ENCODE measurements around the gene PARP2.
"Not testable (repeated sequence)": the region's sequence is repeated elsewhere in the genome, so short reads cannot be mapped to it uniquely, and the experiment has no call there.

The PARP2 gene

GRCh38 chr14:20343092-20343861, at the start of gene PARP2:
Gene PARP2, plus strand, starts transcription at chr14:20343635. Its CDS starts 7 bp downstream, at chr14:20343642.
- DNase-seq (ENCODE audit: low spot score), result peak; percentile 96
- peak; percentile 82 for FAIRE-seq

- FAIRE-seq (no peak), DNase-seq (ENCODE audit: low spot score) (peak; percentile 4)
Measured at GRCh38 chr14:20294636-20295035, 48.8 kb upstream of the PARP2 start.

GRCh38 chr14:20295067-20295466, 48.4 kb upstream of the PARP2 start:
- peak; percentile 73 for FAIRE-seq
- DNase-seq (ENCODE audit: low spot score), result peak; percentile 69

GRCh38 chr14:20302042-20302755, 41.2 kb upstream of the PARP2 start:
- FAIRE-seq (no peak), DNase-seq (ENCODE audit: low spot score) (peak; percentile 15)

- FAIRE-seq, result peak; percentile 43
Measured at GRCh38 chr14:20305265-20306078, 38.0 kb upstream of the PARP2 start, which contains the start of gene TTC5. Gene TTC5, minus strand, starts transcription at chr14:20305951. Its CDS starts 14 bp downstream, at chr14:20305937.

GRCh38 chr14:20306079-20306423, 37.4 kb upstream of the PARP2 start:
- DNase-seq (ENCODE audit: low spot score) (no peak), FAIRE-seq (no peak)

More at GRCh38 chr14:20305265-20306078, 38.0 kb upstream of the PARP2 start, which contains the start of gene TTC5:
- DNase-seq (ENCODE audit: low spot score), result peak; percentile 29

GRCh38 chr14:20314026-20314425, 29.4 kb upstream of the PARP2 start:
- DNase-seq (ENCODE audit: low spot score) (no peak), FAIRE-seq (no peak)

GRCh38 chr14:20317720-20318119, 25.7 kb upstream of the PARP2 start:
- no peak for FAIRE-seq

GRCh38 chr14:20327005-20327869, 16.2 kb upstream of the PARP2 start:
- DNase-seq (ENCODE audit: low spot score) (peak; percentile 43), FAIRE-seq (peak; percentile 79)

More at GRCh38 chr14:20317720-20318119, 25.7 kb upstream of the PARP2 start:
- DNase-seq (ENCODE audit: low spot score), result no peak

GRCh38 chr14:20328705-20329104, 14.7 kb upstream of the PARP2 start:
- no peak for FAIRE-seq
- DNase-seq (ENCODE audit: low spot score), result no peak

- DNase-seq (ENCODE audit: low spot score), result no peak
- no peak for FAIRE-seq
Measured at GRCh38 chr14:20329355-20329754, 14.1 kb upstream of the PARP2 start.

- DNase-seq (ENCODE audit: low spot score) (no peak), FAIRE-seq (no peak)
Measured at GRCh38 chr14:20331053-20331613, 12.3 kb upstream of the PARP2 start.

- FAIRE-seq, result no peak
Measured at GRCh38 chr14:20332431-20332787, 11.0 kb upstream of the PARP2 start.

GRCh38 chr14:20332788-20333493, 10.5 kb upstream of the PARP2 start, which contains the start of gene CCNB1IP1:
Gene CCNB1IP1, minus strand, starts transcription at chr14:20333279. Its CDS starts 16,756 bp downstream, at chr14:20316523.
- DNase-seq (ENCODE audit: low spot score) (peak; percentile 66), FAIRE-seq (peak; percentile 81)

More at GRCh38 chr14:20332431-20332787, 11.0 kb upstream of the PARP2 start:
- no peak for DNase-seq (ENCODE audit: low spot score)

GRCh38 chr14:20333494-20333841, 10.0 kb upstream of the PARP2 start:
- no peak for DNase-seq (ENCODE audit: low spot score)
- no peak for FAIRE-seq

- FAIRE-seq (no peak), DNase-seq (ENCODE audit: low spot score) (no peak)
Measured at GRCh38 chr14:20334017-20334416, 9.4 kb upstream of the PARP2 start.

- not testable (repeated sequence) for FAIRE-seq
Measured at GRCh38 chr14:20341032-20341431, 2.4 kb upstream of the PARP2 start.

GRCh38 chr14:20341646-20342045, 1.8 kb upstream of the PARP2 start:
- FAIRE-seq (no peak), DNase-seq (ENCODE audit: low spot score) (no peak)

More at GRCh38 chr14:20341032-20341431, 2.4 kb upstream of the PARP2 start:
- not testable (repeated sequence) for DNase-seq (ENCODE audit: low spot score)

- DNase-seq (ENCODE audit: low spot score) (no peak), FAIRE-seq (no peak)
Measured at GRCh38 chr14:20343862-20344220, 406 bp downstream of the PARP2 start.

- FAIRE-seq (no peak), DNase-seq (ENCODE audit: low spot score) (no peak)
Measured at GRCh38 chr14:20345366-20345765, 1.9 kb downstream of the PARP2 start.

Data from RCC 7860 (cell line).